Hepatocyte (in vitro differentiated cells): ENCODE results near the gene CYP51A1. TPM values are rescaled to one million over a fixed set of nuclear protein-coding genes. Genes with fewer than 3 reads are reported as not detected.
A peak's percentile ranks its signal among the peaks of the same experiment; 100 is the strongest.
"Not testable (repeated sequence)": the region's sequence is repeated elsewhere in the genome, so short reads cannot be mapped to it uniquely, and the experiment has no call there.

Source experiments
- DNase-seq: peaks from one replicate; pipeline ENCODE4 v3.0.0-alpha.2; 2016; ENCODE audit warnings: low spot score
- H2AFZ ChIP-seq: fragments of 200-600 bp; sonication (generic); 2 replicates; pipeline ENCODE4 v1.6.0; 2016; ENCODE audit warnings: antibody characterized with exemption, mild to moderate bottlenecking
- H3K27ac ChIP-seq: fragments of 200-600 bp; sonication (generic); 2 replicates; pipeline ENCODE4 v1.5.1; 2016; ENCODE audit warnings: mild to moderate bottlenecking
- H3K27me3 ChIP-seq: fragments of 200-600 bp; sonication (generic); 2 replicates; pipeline ENCODE4 v1.6.1; 2016
- H3K36me3 ChIP-seq: fragments of 200-600 bp; sonication (generic); replicated peaks from 2 replicates; pipeline ENCODE4 v1.5.1; 2016; ENCODE audit warnings: low read depth; ENCODE audit not compliant: insufficient read depth
- H3K4me1 ChIP-seq: fragments of 200-600 bp; sonication (generic); 2 replicates; pipeline ENCODE4 v1.5.1; 2016; ENCODE audit warnings: mild to moderate bottlenecking, moderate library complexity; ENCODE audit not compliant: insufficient read depth
- H3K4me2 ChIP-seq: fragments of 200-600 bp; sonication (generic); 2 replicates; pipeline ENCODE4 v1.6.0; 2016
- H3K4me3 ChIP-seq: fragments of 200-600 bp; sonication (generic); 2 replicates; pipeline ENCODE4 v1.5.1; 2016; ENCODE audit warnings: mild to moderate bottlenecking
- H3K79me2 ChIP-seq: fragments of 200-600 bp; sonication (generic); 2 replicates; pipeline ENCODE4 v1.6.0; 2017; ENCODE audit warnings: mild to moderate bottlenecking
- H3K9me2 ChIP-seq: fragments of 200-600 bp; sonication (generic); replicated peaks from 2 replicates; pipeline ENCODE4 v1.6.0; 2017; ENCODE audit warnings: mild to moderate bottlenecking; ENCODE audit not compliant: insufficient read depth
- H3K9me3 ChIP-seq: fragments of 200-600 bp; sonication (generic); 2 replicates; pipeline ENCODE4 v1.5.1; 2016; ENCODE audit warnings: low read depth, mild to moderate bottlenecking
- H4K20me1 ChIP-seq: fragments of 200-600 bp; sonication (generic); 2 replicates; pipeline ENCODE4 v1.6.0; 2016; ENCODE audit warnings: mild to moderate bottlenecking; ENCODE audit not compliant: insufficient read depth, poor library complexity, severe bottlenecking
- CTCF ChIP-seq: fragments of 200-600 bp; sonication (generic); IDR thresholded peaks from 2 replicates; pipeline ENCODE4 v1.5.1; 2016; ENCODE audit warnings: antibody characterized with exemption, mild to moderate bottlenecking; ENCODE audit not compliant: poor library complexity
- EZH2 ChIP-seq: fragments of 200-600 bp; sonication (generic); IDR thresholded peaks from 2 replicates; pipeline ENCODE4 v1.6.1; 2016; ENCODE audit warnings: antibody characterized with exemption, mild to moderate bottlenecking, borderline replicate concordance
- EZH2phosphoT487 ChIP-seq: fragments of 200-600 bp; sonication (generic); IDR thresholded peaks from one replicate; pipeline ENCODE4 v1.6.1; 2018; ENCODE audit warnings: antibody characterized with exemption, mild to moderate bottlenecking, low read depth, moderate library complexity; ENCODE audit not compliant: unreplicated experiment, severe bottlenecking
- WGBS: methylation state at CpG from one replicate; pipeline ENCODE4 v1.1.6; 2016; ENCODE audit warnings: low lambda C conversion rate; ENCODE audit errors: missing lambda C conversion rate; 5-methylcytosine and 5-hydroxymethylcytosine counted together
- polyA plus RNA-seq: library from polyadenylated mRNA; unstranded; fragments of >200 nt; fragmentation: Nextera tagmentation; extraction: Ambion mirVana; gene quantifications from 2 replicates; pipeline ENCODE4 v1.2.1, GENCODE V29; 2016
- total RNA-seq: library from RNA; depleted of rRNA; stranded (reverse); fragments of >200 nt; gene quantifications from 2 replicates; pipeline ENCODE4 v1.2.3, GENCODE V29; 2014

CYP51A1 gene
- total RNA-seq (414 and 425 TPM in 2 replicates), polyA plus RNA-seq (155 and 200 TPM in 2 replicates)

- under 1% methylated on average over 67 of the region's 73 CpGs for WGBS
- Histone ChIP-seq H3K27me3 (no peaks in the 10 kb centered on the region), H3K4me3 (peak within 1 kb of the TSS; percentile 70), H3K4me1 (peaks cover 6% of the 10 kb centered on the region), H3K27ac (peak within 1 kb of the TSS; percentile 99), H3K36me3 (no peaks in the 10 kb centered on the region), H3K4me2 (peak within 1 kb of the TSS; percentile 80), H4K20me1 (peaks cover 38% of the 10 kb centered on the region), H2AFZ (peak within 1 kb of the TSS; percentile 77), H3K9me3 (no peaks in the 10 kb centered on the region), H3K79me2 (peaks cover 47% of the 10 kb centered on the region), H3K9me2 (no peaks in the 10 kb centered on the region)
- DNase-seq: peak; percentile 96
- TF ChIP-seq EZH2phosphoT487 (no peak), CTCF (no peak), EZH2 (no peak)
These were observed at the start of gene CYP51A1 for GRCh38 chr7:92134271-92135051. TSS of gene CYP51A1 (minus strand) at chr7:92134477. CDS start at chr7:92134364, 113 bp downstream.

GRCh38 chr7:92178928-92179924 is 44.9 kb upstream of the CYP51A1 start, which contains the start of gene LRRD1:
TSS of gene LRRD1 (minus strand) at chr7:92179142. CDS start at chr7:92165202, 13,940 bp downstream.
- peak; percentile 89 for DNase-seq
- H2AFZ ChIP-seq: peak within 1 kb of the TSS; percentile 90
- H4K20me1 ChIP-seq: no peaks in the 10 kb centered on the region
- no peaks in the 10 kb centered on the region for H3K27me3 ChIP-seq
- peak within 1 kb of the TSS; percentile 91 for H3K4me2 ChIP-seq
- 37% methylated on average over 56 of the region's 60 CpGs for WGBS
- H3K36me3 ChIP-seq: no peaks in the 10 kb centered on the region
- H3K27ac ChIP-seq: peak within 1 kb of the TSS; percentile 62
- H3K4me3 ChIP-seq: no peak within 1 kb of the TSS
- TF ChIP-seq EZH2phosphoT487 (no peak), CTCF (peak; percentile 85)
- H3K9me3 ChIP-seq: no peaks in the 10 kb centered on the region
- H3K9me2 ChIP-seq: no peaks in the 10 kb centered on the region
- no peaks in the 10 kb centered on the region for H3K4me1 ChIP-seq
- H3K79me2 ChIP-seq: no peaks in the 10 kb centered on the region

GRCh38 chr7:92177362-92177761 is 43.1 kb upstream of the CYP51A1 start:
- H3K79me2 ChIP-seq: no peaks in the 10 kb centered on the region
- TF ChIP-seq EZH2phosphoT487: no peak
- no peak for TF ChIP-seq EZH2
- no peak for TF ChIP-seq CTCF
- no peaks in the 10 kb centered on the region for H4K20me1 ChIP-seq
- H3K36me3 ChIP-seq: no peaks in the 10 kb centered on the region
- peak; percentile 68 for DNase-seq
- no peaks in the 10 kb centered on the region for H3K27me3 ChIP-seq
- no peaks in the 10 kb centered on the region for H3K9me2 ChIP-seq
- no peak overlapping the region for H3K4me2 ChIP-seq
- no peaks in the 10 kb centered on the region for H3K9me3 ChIP-seq
- H3K27ac ChIP-seq: no peak overlapping the region
- H3K4me1 ChIP-seq: no peaks in the 10 kb centered on the region
- no peak overlapping the region for H2AFZ ChIP-seq
- no peak overlapping the region for H3K4me3 ChIP-seq

- not testable (repeated sequence) for DNase-seq, H3K9me2 ChIP-seq, H3K27ac ChIP-seq, H3K4me3 ChIP-seq, H3K4me1 ChIP-seq, H3K4me2 ChIP-seq, H3K36me3 ChIP-seq, H3K27me3 ChIP-seq, H2AFZ ChIP-seq, H3K79me2 ChIP-seq, H3K9me3 ChIP-seq, H4K20me1 ChIP-seq
- WGBS: 94% methylated on average over 2 of the region's 2 CpGs
These were observed 35.3 kb upstream of the CYP51A1 start for GRCh38 chr7:92169529-92169928.
